A673 (cell line): ENCODE results near the gene ELMOD3. TPM values are rescaled to one million over a fixed set of nuclear protein-coding genes. Genes with fewer than 3 reads are reported as not detected.
"Not testable (repeated sequence)": the region's sequence is repeated elsewhere in the genome, so short reads cannot be mapped to it uniquely, and the experiment has no call there.

Source experiments
- BruUV-seq: library from RNA; stranded (reverse); fragments of 400-500 nt; replicated peaks from 2 replicates; lab custom pipeline; 2021; lab: Mats Ljungman, UMichigan
- CTCF ChIA-PET: fragments of 300-600 bp; sonication (Branson Sonifier 250); formaldehyde crosslinking; loops from one replicate; lab custom pipeline; 2022; ENCODE audit warnings: antibody characterized with exemption; lab: Charles Lee
- POLR2A ChIA-PET: fragments of 300-600 bp; sonication (Branson Sonifier 250); formaldehyde crosslinking; loops from one replicate; lab custom pipeline; 2022; ENCODE audit warnings: antibody characterized with exemption; ENCODE audit not compliant: low non-redundant PET; lab: Charles Lee
- DNase-seq: peaks from one replicate; pipeline ENCODE4 v3.0.0-alpha.2; 2015; ENCODE audit warnings: low spot score
- H3K27ac ChIP-seq: fragments of 200-600 bp; sonication (generic); 2 replicates; pipeline ENCODE4 v1.5.1; 2016; ENCODE audit warnings: mixed run types, low read depth, mild to moderate bottlenecking, mixed read lengths, antibody characterized with exemption, low read length; ENCODE audit not compliant: poor library complexity, severe bottlenecking
- H3K27me3 ChIP-seq: fragments of 200-600 bp; sonication (generic); replicated peaks from 2 replicates; pipeline ENCODE4 v1.6.1; 2017; ENCODE audit warnings: mixed run types, low read depth, mild to moderate bottlenecking, mixed read lengths, antibody characterized with exemption, low read length; ENCODE audit not compliant: insufficient read depth, poor library complexity
- H3K36me3 ChIP-seq: fragments of 200-600 bp; sonication (generic); 2 replicates; pipeline ENCODE4 v1.6.1; 2016; ENCODE audit warnings: mixed run types, mild to moderate bottlenecking, mixed read lengths, antibody characterized with exemption, low read length; ENCODE audit not compliant: insufficient read depth, poor library complexity, severe bottlenecking
- H3K4me1 ChIP-seq: fragments of 200-600 bp; sonication (generic); 2 replicates; pipeline ENCODE4 v1.6.1; 2017; ENCODE audit warnings: mixed run types, mild to moderate bottlenecking, mixed read lengths, antibody characterized with exemption, low read length; ENCODE audit not compliant: insufficient read depth, poor library complexity, severe bottlenecking
- H3K4me3 ChIP-seq: fragments of 200-600 bp; sonication (generic); 2 replicates; pipeline ENCODE4 v1.5.1; 2016; ENCODE audit warnings: low read depth, mixed run types, mild to moderate bottlenecking, mixed read lengths, low read length; ENCODE audit not compliant: poor library complexity, severe bottlenecking
- H3K9me3 ChIP-seq: fragments of 200-600 bp; sonication (generic); 2 replicates; pipeline ENCODE4 v1.6.1; 2016; ENCODE audit warnings: mixed run types, low read depth, mild to moderate bottlenecking, mixed read lengths, antibody characterized with exemption, low read length; ENCODE audit not compliant: poor library complexity, severe bottlenecking
- CTCF ChIP-seq: fragments of 300-800, 200-600 bp; sonication (generic); conservative IDR thresholded peaks from 2 replicates; pipeline ENCODE4 v1.5.1; 2017; ENCODE audit warnings: low read depth, mild to moderate bottlenecking, antibody characterized with exemption, low read length, moderate library complexity, mixed read lengths
- EZH2 ChIP-seq: fragments of 200-600 bp; sonication (generic); IDR thresholded peaks from 2 replicates; pipeline ENCODE4 v1.6.1; 2017; ENCODE audit warnings: borderline replicate concordance, low read depth, mild to moderate bottlenecking, mixed read lengths, antibody characterized with exemption, low read length; ENCODE audit not compliant: poor library complexity, severe bottlenecking
- intact Hi-C: fragments of 100-400 bp; cut with micrococcal nuclease; formaldehyde crosslinking; loops from one replicate; pipeline ENCODE4 v1.10.0; 2022; ENCODE audit not compliant: unreplicated experiment
- total RNA-seq: library from RNA; stranded (reverse); gene quantifications from 2 replicates; pipeline ENCODE4 v1.2.3, GENCODE V29; 2021

ELMOD3 gene
- total RNA-seq, 1 experiment from 2014 or later: 13.0 TPM

DNA sequence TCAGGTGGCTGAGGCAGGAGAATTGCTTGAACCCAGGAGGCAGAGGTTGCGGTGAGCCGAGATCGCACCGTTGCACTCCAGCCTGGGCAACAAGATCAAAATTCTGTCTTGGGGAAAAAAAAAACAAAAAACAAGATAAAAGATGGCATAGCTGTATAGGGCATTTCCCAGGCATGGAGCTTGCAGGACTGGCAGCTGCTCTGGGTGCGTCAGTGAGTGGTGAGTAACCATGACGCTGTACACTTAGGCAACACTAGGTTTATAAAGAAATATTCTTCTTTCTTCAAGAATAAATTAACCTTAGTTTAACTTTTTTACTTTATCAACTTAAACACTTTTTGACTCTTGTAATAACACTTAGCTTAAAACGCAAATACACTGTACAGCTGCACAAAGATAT, 42.2 kb upstream of the ELMOD3 start:
- TF ChIP-seq EZH2 (no peak), CTCF (no peak)

GRCh38 chr2:85314884-85315242, 39.7 kb upstream of the ELMOD3 start:
- no peaks in the 10 kb centered on the region for H3K27me3 ChIP-seq
- no peak for DNase-seq
- no peak overlapping the region for H3K27ac ChIP-seq
- no TSS peak for BruUV-seq
- H3K36me3 ChIP-seq: no peaks in the 10 kb centered on the region
- POLR2A ChIA-PET: no interaction called here
- CTCF ChIA-PET: interaction anchor here (0.7 kb wide), 1 partner anchor 14 kb away, joined by 3 read pairs; no protein-coding TSS in a partner anchor
- no peaks in the 10 kb centered on the region for H3K9me3 ChIP-seq
- intact Hi-C loops: no loop called here
- no peaks in the 10 kb centered on the region for H3K4me1 ChIP-seq
- TF ChIP-seq EZH2: no peak
- no peak for TF ChIP-seq CTCF
- no peak overlapping the region for H3K4me3 ChIP-seq

More for the DNA sequence above, 42.2 kb upstream of the ELMOD3 start:
- H3K9me3 ChIP-seq: no peaks in the 10 kb centered on the region
- no peak overlapping the region for H3K4me3 ChIP-seq
- no peaks in the 10 kb centered on the region for H3K36me3 ChIP-seq
- H3K27ac ChIP-seq: no peak overlapping the region
- DNase-seq: no peak
- no peaks in the 10 kb centered on the region for H3K4me1 ChIP-seq
- CTCF ChIA-PET: interaction anchor here (0.9 kb wide), 1 partner anchor 12 kb away, joined by 5 read pairs; no protein-coding TSS in a partner anchor
- no peaks in the 10 kb centered on the region for H3K27me3 ChIP-seq
- no TSS peak for BruUV-seq
- intact Hi-C loops: no loop called here
- POLR2A ChIA-PET: no interaction called here

- H3K4me1 ChIP-seq, POLR2A ChIA-PET, intact Hi-C loops, H3K9me3 ChIP-seq, H3K36me3 ChIP-seq, CTCF ChIA-PET, H3K27ac ChIP-seq, H3K4me3 ChIP-seq, H3K27me3 ChIP-seq, BruUV-seq, DNase-seq: not testable (repeated sequence)
Measured at GRCh38 chr2:85315921-85316320, 38.6 kb upstream of the ELMOD3 start.
